NCI-H226 (cell line): ENCODE data around the gene PDE6C.
A peak's percentile ranks its signal among the peaks of the same experiment; 100 is the strongest.

Source experiments
- DNase-seq: peaks from one replicate; pipeline ENCODE4 v3.0.0-alpha.2; 2015

Gene PDE6C

DNA sequence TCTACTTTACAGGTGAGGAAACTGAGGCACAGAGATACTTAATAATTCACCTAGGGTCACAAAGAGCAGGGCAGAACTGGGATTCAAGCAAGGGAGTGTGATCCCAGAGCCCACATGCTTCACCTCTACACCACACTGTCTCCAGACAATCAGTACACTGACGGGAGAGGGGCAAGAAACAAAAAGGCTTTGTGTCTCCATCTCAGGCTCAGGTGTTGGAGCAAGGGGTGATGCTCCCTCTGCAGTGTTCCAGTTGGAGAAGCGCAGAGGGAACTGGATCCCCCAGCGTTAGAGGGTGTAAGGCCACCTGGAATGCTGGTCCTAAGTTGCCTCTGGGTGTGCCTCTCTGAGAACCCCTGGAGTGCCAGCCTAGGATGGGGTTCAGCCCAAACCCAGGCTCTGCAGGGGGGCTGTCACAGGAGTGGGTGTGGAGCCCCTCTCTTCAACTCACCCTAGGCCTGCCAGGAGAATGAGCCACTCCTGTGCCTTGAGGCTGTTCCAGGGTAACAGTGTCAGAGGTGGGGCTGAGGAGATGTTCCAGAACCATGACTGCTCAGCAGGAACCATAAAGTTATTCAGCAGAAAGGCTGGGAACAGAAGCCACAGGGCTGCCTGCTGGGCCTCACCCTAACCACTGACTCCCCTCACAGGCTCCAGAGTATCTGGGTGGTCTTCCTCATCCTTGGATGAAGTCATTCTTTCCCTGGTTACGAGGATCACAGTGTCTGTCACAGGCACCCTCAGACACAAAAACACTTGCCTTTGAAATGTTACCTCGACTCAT, 16.8 kb upstream of the PDE6C start:
- DNase-seq = no peak

- DNase-seq = no peak
Measured at GRCh38 chr10:93596539-93596938, 15.8 kb upstream of the PDE6C start.

DNA sequence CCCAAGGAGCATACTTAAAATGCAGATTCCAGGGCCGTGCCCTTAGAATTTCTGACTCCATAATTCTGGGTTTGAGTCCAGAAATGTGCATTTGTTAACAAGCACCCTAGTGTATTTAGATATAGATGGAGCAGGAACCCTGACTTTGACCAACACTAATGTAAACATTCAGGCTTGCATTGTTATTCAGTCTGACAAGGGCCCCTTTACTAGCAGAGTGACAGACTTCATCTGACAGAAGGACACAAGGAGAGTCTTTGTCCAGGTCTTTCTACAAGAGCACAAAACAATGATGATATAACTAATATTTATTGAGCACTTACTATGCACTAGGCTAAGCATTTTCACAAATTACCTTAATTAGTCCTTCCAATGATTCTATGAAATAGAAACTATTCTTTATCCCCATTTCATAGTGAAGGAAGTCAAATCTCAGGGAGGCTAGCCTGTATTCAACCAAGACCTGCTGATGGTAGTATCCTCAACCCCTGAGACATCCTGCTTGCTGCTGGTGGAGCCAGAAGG, 15.2 kb upstream of the PDE6C start:
- DNase-seq = no peak

- peak; percentile 8 for DNase-seq
Measured at GRCh38 chr10:93598157-93598556, 14.2 kb upstream of the PDE6C start.

DNA sequence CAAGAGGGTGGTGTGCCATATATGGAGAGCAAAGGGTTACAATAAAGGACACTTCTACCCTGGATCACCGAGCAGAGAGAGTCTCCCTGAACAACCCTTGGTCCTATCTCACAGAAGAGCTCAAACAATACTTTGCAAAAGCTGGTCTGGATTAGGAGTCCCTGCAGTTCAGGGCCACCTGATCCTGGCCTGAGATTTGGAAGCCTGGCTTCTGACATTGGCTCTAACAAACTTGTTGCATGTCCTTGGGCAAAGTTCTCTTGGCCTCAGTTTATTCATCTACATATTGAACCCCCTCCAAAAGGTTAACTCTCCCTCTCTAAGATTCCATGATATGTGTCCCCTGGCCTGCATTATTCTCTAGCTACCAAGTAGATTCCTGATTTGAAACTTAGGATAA, 13.0 kb upstream of the PDE6C start:
- no peak for DNase-seq

DNA sequence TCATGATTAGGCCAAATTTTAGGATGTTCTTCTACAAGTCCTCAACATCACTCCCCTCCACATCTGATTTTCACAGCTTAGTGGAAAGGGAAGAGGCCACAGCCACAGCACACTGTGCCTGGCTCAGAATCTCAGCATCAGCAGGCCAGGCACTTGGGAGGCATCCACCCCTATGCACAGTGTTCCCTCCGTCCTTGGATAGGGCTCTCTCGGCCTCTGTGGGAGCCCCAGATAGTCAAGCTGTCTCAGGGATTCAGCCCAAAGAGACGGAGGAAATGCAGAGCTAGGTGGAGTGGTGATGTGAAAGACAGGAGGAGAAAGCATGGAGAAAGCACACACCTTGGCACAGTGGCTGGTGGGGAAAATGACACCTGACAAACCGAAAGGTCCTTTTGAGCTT, 12.6 kb upstream of the PDE6C start:
- DNase-seq = no peak

- DNase-seq = no peak
Measured at GRCh38 chr10:93600446-93601145, 11.7 kb upstream of the PDE6C start.

DNA sequence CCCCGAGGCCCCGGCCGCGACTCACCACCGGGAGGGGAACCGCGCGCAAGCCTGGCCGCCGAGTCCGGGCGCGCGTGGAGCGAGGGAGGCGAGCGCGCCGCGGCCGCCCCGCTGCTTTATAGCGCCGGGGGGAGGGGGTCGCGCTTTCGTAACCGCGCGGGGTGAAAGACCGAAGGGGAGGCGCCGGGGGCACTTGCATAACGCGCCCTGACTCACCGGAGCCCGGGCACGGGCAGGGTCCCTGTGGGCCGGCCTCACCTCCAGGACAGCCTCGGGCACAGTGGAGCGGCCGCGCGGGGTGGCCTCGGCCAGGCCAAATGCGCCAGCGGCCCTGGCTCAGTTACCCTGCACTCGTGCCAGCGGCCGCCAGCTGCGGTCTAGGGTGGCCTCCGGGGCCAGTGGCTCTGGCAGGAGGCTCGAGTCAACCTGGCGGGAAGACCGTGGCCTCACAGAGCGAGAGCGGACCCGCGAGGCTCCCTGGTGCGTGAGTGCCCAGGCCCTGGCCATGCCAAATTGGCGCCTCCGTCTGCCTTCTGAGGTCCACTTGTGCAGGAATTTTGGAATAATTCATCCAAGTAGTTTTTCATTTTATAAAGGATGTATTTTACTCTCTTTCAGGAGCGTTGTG, 11.1 kb upstream of the PDE6C start, which contains the start of gene RBP4:
TSS of gene RBP4 (minus strand) at position 90 of the 628 bp plus-strand sequence. CDS start 207 bp downstream, outside the sequence.
- DNase-seq = no peak

GRCh38 chr10:93601774-93602162, 10.6 kb upstream of the PDE6C start:
- DNase-seq = no peak

DNA sequence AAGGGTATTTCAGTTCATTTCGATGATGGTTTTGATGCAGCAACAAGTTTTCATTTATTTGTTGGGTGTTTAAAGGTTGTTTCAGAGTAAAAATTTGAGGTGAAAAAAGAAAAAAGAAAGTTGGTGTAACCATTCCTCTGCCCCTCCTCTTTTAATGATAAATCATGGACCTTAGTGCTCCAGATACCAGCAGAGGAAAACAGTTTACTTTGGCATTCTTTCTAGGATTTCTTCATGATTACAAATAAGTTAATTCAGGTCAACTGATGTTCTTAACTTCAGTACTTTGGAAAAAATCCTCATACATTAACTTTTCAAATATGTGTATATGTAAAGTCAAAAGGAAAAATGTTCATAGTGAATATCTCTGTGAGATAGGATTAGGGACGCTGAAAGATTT, 9.3 kb upstream of the PDE6C start:
- no peak for DNase-seq

DNA sequence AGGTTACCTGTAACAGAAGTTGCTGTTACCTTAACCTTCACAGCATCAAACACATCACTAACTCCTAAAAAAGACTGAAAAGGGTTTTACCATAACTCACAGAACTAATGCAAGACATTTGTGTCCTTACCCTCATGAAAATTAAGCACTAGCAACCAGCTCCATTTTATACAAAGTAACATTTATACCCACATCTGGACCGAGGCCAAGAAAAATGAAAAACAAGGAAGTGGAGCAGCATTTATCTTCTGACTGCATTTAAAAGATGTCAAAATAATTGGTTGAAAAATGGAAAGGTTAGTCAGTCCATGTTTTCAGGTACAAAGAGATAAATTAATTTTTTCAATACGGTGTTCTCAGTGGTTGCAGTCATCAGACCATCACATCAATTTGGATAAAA, 8.2 kb upstream of the PDE6C start:
- no peak for DNase-seq

DNA sequence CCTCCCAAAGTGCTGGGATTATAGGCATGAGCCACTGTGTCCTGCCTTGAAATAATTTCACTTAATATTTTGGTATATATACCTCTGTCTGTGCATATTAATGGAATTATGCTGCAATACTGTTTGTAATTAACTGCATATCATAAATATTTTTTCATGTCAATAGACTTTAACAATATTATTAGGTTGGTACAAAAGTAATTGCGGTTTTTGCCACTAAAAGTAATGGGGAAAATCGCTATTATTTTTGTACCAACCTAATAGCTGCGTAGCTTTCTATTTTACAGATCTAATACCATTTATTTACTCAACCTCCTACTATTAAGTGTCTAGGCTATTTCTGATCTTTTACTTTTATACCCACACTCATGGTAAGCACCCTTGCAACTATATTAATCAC, 3.9 kb upstream of the PDE6C start:
- DNase-seq = no peak

- DNase-seq = no peak
Measured at GRCh38 chr10:93613126-93613525, 789 bp downstream of the PDE6C start.

GRCh38 chr10:93614101-93614825, 1.9 kb downstream of the PDE6C start:
- DNase-seq = no peak

GRCh38 chr10:93615576-93616235, 3.4 kb downstream of the PDE6C start:
- DNase-seq = no peak

GRCh38 chr10:93620925-93621324, 8.6 kb downstream of the PDE6C start:
- no peak for DNase-seq

DNA sequence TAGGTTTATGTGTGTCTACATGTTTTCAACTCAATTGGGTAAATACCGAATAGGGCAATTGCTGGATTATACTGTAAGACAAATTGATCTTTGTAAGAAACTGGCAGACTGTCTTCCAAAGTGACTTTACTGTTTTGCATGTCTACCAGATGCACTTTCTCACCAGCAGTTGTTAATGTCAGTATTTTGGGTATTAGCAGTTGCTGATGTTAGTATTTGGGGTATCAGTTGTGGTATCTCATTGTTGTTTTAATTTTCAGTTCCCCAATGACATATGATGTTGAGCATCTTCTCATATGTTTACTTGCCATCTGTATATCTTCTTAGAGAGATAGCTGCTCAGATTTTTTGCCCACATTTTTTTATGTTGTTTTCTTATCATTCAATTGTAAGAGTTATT, 10.6 kb downstream of the PDE6C start:
- no peak for DNase-seq

- DNase-seq = no peak
Measured at GRCh38 chr10:93628858-93629257, 16.5 kb downstream of the PDE6C start.

DNA sequence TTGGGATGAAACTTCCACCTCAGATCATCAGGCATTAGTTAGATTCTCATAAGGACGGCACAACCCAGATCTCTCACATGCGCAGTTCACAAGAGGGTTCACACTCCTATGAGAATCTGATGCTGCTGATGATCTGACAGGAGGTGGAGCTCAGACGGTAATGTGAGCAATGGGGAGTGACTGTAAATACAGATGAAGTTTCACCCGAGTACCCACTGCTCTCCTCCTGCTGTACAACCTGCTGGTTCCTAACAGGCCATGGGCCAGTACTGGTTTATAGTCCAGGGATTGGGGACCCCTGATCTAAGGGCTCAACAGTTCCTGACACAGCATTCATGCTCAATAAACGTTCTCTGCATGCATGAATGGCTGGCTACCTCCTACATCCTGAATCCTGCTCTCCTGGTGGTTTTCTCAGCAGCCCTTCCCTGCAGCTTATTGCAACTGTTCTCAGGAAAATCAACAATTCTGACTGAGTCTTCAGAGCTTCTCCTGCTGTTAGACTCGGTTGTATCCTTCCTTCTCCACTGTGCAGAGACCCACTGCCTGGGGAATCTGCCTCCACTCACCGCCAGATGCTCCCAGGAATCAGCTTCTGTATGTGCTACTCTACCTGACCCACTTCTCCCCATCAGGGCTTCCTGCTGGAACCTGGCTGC, 17.4 kb downstream of the PDE6C start:
- no peak for DNase-seq

DNA sequence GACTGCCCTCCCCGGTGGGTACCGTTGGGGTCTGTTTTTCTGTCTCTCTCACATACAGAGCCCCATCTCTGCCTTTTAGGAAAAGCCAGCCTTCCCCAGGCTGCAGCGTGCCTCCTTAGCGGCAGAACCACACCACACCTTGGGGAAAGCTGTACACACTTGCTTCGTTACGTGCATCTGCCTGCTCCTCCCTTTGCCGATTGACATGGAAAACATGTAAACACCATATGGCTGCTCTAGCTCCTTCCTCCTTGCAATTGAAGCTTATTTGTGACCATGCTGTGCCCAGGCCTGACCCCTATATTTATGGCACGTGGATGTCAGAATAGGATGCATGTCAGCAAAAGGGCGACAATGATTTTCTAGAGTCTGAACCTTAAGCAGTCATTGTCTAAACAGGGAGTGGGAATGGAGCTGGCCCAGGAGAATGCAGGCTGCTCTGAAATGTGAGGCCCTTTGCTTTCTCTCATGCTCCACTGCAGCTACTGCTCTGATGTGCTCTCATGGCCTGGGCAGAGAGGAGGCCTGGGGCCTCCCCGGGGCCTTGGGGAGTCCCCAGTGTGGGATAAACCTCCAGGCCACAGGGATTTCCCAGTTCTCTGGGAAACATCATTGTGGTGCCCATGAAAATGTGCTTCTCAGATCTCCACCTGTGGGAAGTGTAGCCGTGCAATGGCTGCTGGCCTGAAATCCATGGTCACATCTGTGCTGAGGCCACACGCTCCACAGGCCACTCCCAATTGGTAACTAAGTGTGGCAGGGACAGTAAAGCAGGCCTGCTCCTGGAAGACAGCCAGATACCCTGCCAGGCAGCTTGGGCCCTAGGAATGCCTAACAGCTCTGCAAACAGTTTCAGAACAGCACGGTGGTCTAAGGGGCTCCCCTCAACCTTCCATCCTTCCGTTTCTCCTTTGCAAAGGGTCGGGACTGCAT, 18.6 kb downstream of the PDE6C start:
- DNase-seq = no peak

DNA sequence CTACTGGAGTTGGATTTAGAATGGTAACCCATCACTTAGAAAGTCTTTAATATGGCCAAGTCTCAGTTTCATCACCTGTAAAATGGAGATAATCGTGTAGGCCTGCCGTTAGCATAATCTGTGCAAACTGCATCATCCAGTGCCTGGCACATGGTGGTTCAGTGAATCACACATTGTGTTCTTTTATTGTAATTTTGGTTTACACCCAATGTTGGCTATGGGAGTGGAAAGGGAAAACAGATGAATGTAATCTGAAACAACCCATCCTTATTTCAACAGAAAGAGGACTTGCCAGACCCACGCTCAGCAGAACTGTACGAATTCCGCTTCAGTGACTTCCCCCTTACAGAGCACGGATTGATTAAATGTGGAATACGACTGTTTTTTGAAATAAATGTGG, 27.5 kb downstream of the PDE6C start:
- no peak for DNase-seq
